ENCODE results near the gene HNRNPLL.
A peak's percentile ranks its signal among the peaks of the same experiment; 100 is the strongest.

The HNRNPLL gene

GRCh38 chr2:38535404-38535743 is 67.4 kb downstream of the HNRNPLL start:
- no peak for DNase-seq (ENCODE audit: low spot score)
- no peak for TF ChIP-seq CTCF (IDR thresholded peaks at IDR 0.05; ENCODE audit: borderline replicate concordance, control extremely low read depth, extremely low read depth, insufficient read depth, missing control alignments)
- in situ Hi-C loops (cut with MboI; ENCODE audit: low sequenced_read_pairs, unreplicated experiment) = no loop called here

GRCh38 chr2:38534746-38535403 is 67.9 kb downstream of the HNRNPLL start:
- no peak for TF ChIP-seq CTCF (IDR thresholded peaks at IDR 0.05; ENCODE audit: borderline replicate concordance, control extremely low read depth, extremely low read depth, insufficient read depth, missing control alignments)

GRCh38 chr2:38533757-38534545 is 68.8 kb downstream of the HNRNPLL start:
- DNase-seq (ENCODE audit: low spot score) = no peak
- TF ChIP-seq CTCF (IDR thresholded peaks at IDR 0.05; ENCODE audit: borderline replicate concordance, control extremely low read depth, extremely low read depth, insufficient read depth, missing control alignments) = no peak
- in situ Hi-C loops (cut with MboI; ENCODE audit: low sequenced_read_pairs, unreplicated experiment) = no loop called here

More at GRCh38 chr2:38534746-38535403, 67.9 kb downstream of the HNRNPLL start:
- no peak for DNase-seq (ENCODE audit: low spot score)
- in situ Hi-C loops (cut with MboI; ENCODE audit: low sequenced_read_pairs, unreplicated experiment) = no loop called here

- peak; percentile 69 for DNase-seq (ENCODE audit: low spot score)
- in situ Hi-C loops (cut with MboI; ENCODE audit: low sequenced_read_pairs, unreplicated experiment) = no loop called here
- TF ChIP-seq CTCF (IDR thresholded peaks at IDR 0.05; ENCODE audit: borderline replicate concordance, control extremely low read depth, extremely low read depth, insufficient read depth, missing control alignments) = no peak
Observed at GRCh38 chr2:38533180-38533579, 69.5 kb downstream of the HNRNPLL start.

GRCh38 chr2:38532366-38532765 is 70.4 kb downstream of the HNRNPLL start:
- no peak for TF ChIP-seq CTCF (IDR thresholded peaks at IDR 0.05; ENCODE audit: borderline replicate concordance, control extremely low read depth, extremely low read depth, insufficient read depth, missing control alignments)
- no peak for DNase-seq (ENCODE audit: low spot score)
- in situ Hi-C loops (cut with MboI; ENCODE audit: low sequenced_read_pairs, unreplicated experiment) = no loop called here

- in situ Hi-C loops (cut with MboI; ENCODE audit: low sequenced_read_pairs, unreplicated experiment) = no loop called here
- no peak for TF ChIP-seq CTCF (IDR thresholded peaks at IDR 0.05; ENCODE audit: borderline replicate concordance, control extremely low read depth, extremely low read depth, insufficient read depth, missing control alignments)
- no peak for DNase-seq (ENCODE audit: low spot score)
Observed at GRCh38 chr2:38529208-38529607, 73.5 kb downstream of the HNRNPLL start.
